Left lobe of liver (tissue), 2 donors: Measurements from ENCODE around the gene KRTAP3-1. TPM values are rescaled to one million over a fixed set of nuclear protein-coding genes. Genes with fewer than 3 reads are reported as not detected.
"Not testable (repeated sequence)": the region's sequence is repeated elsewhere in the genome, so short reads cannot be mapped to it uniquely, and the experiment has no call there.

Experiments used
- ATAC-seq: fragments of 200-7000 bp; cut with Tn5 transposase; one replicate; pipeline ENCODE4 v1.9.1; 2020; ENCODE audit warnings: mild to moderate bottlenecking, moderate library complexity
- DNase-seq: peaks from one replicate; pipeline ENCODE4 v3.0.0-alpha.2; 2020; ENCODE audit warnings: low spot score
- total RNA-seq: library from RNA; stranded (reverse); gene quantifications from one replicate; pipeline ENCODE4 v1.2.1, GENCODE V29; 2021
- donor health status: DM: no; HTN: no; CAD: no; lungs with moderate emphysema.
- donor health status: DM: no; HTN: yes; CAD: no.

Gene KRTAP3-1
- total RNA-seq, 1 donor from 2014 or later = not detected

- ATAC-seq (no peak), DNase-seq (no peak)
Measured at GRCh38 chr17:41016578-41017215, 7.8 kb upstream of the KRTAP3-1 start.

- DNase-seq (no peak), ATAC-seq (no peak)
Measured at GRCh38 chr17:41015454-41015853, 6.5 kb upstream of the KRTAP3-1 start.

- ATAC-seq (no peak), DNase-seq (no peak)
Measured at GRCh38 chr17:41013606-41014005, 4.7 kb upstream of the KRTAP3-1 start.

GRCh38 chr17:41013181-41013580 is 4.3 kb upstream of the KRTAP3-1 start:
- no peak for ATAC-seq
- no peak for DNase-seq

GRCh38 chr17:41012326-41013120 is 3.6 kb upstream of the KRTAP3-1 start:
- ATAC-seq = no peak
- no peak for DNase-seq

DNA sequence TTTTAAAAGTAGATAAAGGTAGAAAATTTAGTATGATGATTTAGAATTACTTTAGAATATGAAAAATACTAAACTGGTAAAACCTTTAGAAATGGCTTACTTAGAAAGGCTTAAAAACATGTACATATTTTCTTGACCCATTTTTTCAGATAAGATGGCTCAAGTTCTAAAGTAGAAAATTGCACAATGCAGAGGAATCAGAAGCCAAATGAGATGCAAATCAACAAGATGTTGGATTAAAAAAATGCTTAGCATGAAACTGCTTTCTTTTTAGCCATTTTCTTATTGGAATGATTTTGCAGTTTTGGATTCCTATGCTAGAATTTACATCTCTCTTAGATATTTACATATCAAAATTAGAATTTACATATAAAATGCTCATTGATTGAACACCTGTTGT is 1.5 kb upstream of the KRTAP3-1 start:
- ATAC-seq (no peak), DNase-seq (no peak)

- no peak for DNase-seq
- no peak for ATAC-seq
Measured at GRCh38 chr17:41009936-41010335, 1.0 kb upstream of the KRTAP3-1 start.

DNA sequence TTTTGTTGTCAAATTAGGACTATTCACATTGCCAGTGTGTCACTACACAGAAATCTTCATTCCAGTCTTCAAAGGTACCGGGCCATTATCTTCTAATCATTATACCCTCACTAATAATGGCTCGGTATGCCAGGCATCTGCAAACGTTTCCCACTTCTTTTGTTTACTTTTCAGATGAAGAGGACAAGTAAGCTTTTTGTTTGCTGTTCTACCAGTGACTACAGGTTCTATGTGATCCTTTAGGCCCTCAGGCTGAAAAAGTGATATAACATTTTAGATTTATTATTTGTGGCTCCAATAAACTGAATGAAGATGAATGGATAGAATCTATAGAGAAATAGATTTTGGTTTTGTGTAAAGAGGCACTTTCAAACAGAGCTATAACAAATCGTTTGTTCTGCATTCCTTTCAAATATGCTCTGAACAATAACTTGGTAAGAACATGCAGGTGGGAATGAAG is 403 bp upstream of the KRTAP3-1 start:
- no peak for ATAC-seq
- DNase-seq = no peak

DNA sequence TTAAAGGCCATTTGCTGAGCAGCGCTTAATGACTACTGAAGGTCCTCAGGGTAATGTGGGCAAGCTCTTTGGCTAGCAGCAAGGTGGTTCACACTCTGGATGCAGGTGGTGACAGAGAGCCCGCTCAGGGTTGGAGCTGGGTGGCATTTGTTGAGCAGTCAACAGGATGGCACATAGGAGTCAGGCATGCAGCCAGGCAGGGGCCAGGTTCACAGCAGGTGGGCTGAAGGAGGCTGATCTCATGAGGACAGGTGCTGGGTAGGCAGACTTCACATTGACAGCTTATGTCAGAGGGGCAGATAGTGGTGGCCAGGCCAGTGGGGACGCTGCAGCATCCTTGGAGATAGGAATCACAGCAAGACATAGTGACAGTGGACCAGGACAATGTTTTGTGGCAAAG is 4.5 kb downstream of the KRTAP3-1 start:
- no peak for ATAC-seq
- no peak for DNase-seq

- ATAC-seq (no peak), DNase-seq (no peak)
Measured at GRCh38 chr17:41003926-41004325, 5.0 kb downstream of the KRTAP3-1 start.

DNA sequence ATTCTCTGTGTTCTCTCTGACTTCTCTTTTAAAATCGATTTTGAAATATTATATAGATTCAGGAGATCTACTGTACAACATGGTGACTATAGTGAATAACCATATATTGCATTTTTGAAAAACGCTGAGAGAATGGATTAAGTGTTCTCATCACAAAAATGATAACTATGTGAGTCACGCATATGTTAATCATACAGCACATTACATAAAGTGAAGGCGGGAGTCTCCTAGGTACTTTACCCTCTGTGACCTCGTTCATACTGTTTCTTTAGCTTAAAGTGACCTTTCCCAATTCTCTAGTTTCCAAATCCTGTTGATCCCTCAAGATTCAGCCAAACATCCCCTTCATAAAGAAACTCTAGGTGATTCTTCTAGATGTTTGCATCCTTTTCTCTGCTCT is 6.1 kb downstream of the KRTAP3-1 start:
- ATAC-seq = no peak
- DNase-seq = no peak

DNA sequence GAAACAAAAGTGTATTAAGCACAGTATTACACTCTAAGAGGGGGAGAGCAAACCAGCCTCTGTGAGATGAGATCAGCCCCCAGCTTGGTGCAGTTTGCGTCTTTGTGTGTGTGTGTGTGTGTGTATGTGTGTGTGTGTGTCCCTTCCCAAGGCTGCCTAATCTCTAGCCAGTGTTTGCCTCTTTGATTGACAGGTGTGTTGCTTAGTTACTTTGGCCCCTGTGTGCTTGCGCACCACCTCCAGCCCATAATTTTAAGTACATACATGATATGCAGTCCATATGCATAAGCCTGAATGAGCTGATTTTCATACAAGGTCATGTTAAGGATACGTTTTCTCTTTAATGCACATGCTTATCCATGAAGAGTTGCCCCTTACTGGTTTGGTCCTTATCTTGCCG is 7.1 kb downstream of the KRTAP3-1 start:
- no peak for DNase-seq
- no peak for ATAC-seq

DNA sequence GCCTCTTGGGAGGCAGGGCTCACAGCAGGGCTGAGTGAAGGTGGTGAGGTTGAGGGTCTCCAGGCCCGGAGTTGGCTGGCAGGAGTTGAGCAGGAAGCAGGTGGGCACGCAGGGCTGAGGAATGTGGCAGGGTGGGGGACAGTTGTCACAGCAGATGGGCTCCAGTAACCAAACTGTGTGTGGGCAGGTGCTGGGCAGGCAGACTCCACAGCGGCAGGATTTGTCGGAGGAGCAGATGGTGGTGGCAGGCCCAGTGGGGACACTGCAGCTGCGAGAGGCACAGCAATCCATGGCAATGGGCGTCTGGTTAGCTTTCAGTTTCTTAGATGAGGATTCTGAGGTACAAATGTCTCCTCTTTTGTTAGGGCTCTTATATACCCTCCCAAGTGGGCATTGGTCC is 9.4 kb downstream of the KRTAP3-1 start, which contains the start of gene KRTAP3-2:
TSS of gene KRTAP3-2 (minus strand) at position 344 of the 400 bp plus-strand sequence. CDS start at position 291, 53 bp downstream.
- not testable (repeated sequence) for ATAC-seq

GRCh38 chr17:40997361-40997760 is 11.6 kb downstream of the KRTAP3-1 start:
- ATAC-seq (no peak), DNase-seq (no peak)

More for the DNA sequence above, 9.4 kb downstream of the KRTAP3-1 start, which contains the start of gene KRTAP3-2:
- not testable (repeated sequence) for DNase-seq

DNA sequence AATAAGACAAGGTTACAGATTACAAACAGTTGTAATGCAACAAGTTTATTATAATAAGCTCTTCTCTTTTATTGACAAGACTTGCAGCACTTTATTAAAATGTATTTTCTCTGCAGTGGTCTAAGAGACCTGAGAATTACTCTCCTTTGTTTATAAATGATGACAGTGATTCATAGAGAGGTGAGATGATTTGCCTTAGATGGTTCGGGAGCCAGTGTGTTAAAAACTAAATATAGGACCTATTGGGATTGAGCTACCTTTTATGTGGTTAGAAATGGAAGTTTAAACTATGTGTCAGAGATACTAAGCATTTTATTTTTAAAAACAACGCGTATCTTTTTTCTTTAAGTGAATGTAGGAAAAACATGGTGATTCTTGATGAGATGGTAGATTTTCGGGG is 12.1 kb downstream of the KRTAP3-1 start:
- DNase-seq (no peak), ATAC-seq (no peak)

- no peak for ATAC-seq
- no peak for DNase-seq
Measured at GRCh38 chr17:40995116-40995515, 13.8 kb downstream of the KRTAP3-1 start.

- no peak for ATAC-seq
- DNase-seq = no peak
Measured at GRCh38 chr17:40993839-40994238, 15.1 kb downstream of the KRTAP3-1 start, which contains the start of gene KRTAP3-3. KRTAP3-3 (minus strand) TSS chr17:40994164; CDS start chr17:40994097, 67 bp downstream.

DNA sequence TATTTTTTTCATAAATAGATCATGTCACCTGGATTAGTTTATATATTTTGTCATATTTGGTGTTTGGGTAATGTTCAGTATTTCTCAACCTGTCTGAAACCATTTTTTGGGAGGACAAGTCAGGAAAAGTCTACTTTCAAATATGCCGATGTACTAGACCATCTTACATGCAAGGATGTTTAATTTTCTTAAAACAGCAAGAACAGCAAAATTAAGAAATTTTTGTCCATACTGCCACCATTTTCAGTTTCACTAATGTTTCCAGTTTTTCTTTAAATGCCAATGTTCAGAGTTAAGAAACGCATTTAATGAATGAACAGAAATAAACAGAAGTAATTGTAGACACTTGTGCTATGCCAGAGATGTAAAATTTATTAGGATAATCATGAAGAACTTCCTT is 15.8 kb downstream of the KRTAP3-1 start:
- DNase-seq (no peak), ATAC-seq (no peak)

GRCh38 chr17:40992666-40993065 is 16.3 kb downstream of the KRTAP3-1 start:
- no peak for DNase-seq
- ATAC-seq = no peak

GRCh38 chr17:40986920-40987319 is 22.0 kb downstream of the KRTAP3-1 start:
- DNase-seq = no peak
- ATAC-seq = no peak

- ATAC-seq = no peak
- DNase-seq = no peak
Measured at GRCh38 chr17:40984226-40984625, 24.7 kb downstream of the KRTAP3-1 start, which contains the start of gene KRT40. KRT40 (minus strand) TSS chr17:40984326; CDS start chr17:40984273, 53 bp downstream.

- DNase-seq (no peak), ATAC-seq (no peak)
Measured at GRCh38 chr17:40981115-40981514, 27.8 kb downstream of the KRTAP3-1 start.
